ENCODE measurements around the gene MINDY4B. TPM values are rescaled to one million over a fixed set of nuclear protein-coding genes. Genes with fewer than 3 reads are reported as not detected.

The MINDY4B gene
- polyA plus RNA-seq, 1 donor = 0.16 TPM

- no peak for DNase-seq (ENCODE audit: low read depth)
Observed at GRCh38 chr3:150844484-150844883, 60.8 kb downstream of the MINDY4B start.

- DNase-seq (ENCODE audit: low read depth) = no peak
Observed at GRCh38 chr3:150843241-150843640, 62.0 kb downstream of the MINDY4B start.

DNA sequence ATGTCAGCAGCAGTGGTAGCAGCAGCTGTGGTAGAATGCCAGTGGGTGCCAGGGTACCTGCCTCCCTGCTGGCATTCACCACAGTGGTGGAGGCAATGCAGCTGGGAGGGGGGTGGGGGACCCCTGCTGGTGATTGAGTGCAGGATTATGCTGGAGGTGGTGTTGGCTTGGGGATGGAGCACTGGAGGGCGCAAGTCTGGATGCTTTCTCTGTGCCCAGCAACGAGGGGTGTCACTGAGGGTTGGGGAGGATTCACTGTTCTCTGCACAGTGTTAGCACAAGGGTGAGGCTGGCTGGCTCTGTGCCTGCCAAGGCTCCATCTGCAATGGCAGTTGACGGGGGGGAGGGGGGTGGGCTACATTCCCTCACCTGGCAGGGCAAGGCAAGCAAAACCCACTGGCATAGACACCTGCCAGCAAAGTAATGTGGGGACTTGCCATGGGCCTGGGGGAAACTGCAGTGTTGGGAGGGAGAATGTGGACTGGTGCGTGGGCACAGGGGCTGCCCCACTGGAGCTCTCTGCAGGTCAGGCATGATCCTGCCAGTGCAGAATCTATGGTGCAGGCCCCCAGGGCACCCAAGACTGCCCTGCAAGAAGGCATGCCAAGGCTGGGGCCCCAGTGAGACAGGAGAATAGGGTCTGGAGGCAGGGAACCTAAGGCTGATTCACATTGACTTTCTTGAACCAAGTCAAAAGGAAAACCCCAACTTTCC lies 64.3 kb downstream of the MINDY4B start:
- DNase-seq (ENCODE audit: low read depth) = no peak

DNA sequence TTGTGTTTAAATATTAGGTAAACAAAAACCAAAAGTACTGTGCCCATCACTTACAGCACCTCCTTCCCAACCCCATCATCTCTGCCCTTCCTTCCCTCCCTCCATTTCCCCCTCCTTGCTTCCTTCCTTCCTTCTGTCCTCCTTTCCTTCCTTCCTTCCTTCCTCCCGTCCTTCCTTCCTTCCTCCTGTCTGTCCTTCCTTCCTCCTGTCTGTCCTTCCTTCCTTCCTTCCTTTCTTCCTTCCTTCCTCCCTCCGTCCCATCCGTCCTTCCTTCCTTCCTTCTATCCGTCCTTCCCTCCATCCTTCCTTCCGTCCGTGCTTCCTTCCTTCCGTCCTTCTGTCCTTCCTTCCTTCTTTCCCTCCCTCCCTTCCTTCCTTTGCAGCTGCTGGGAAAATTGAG lies 74.5 kb downstream of the MINDY4B start:
- no peak for DNase-seq (ENCODE audit: low read depth)

- no peak for DNase-seq (ENCODE audit: low read depth)
Observed at GRCh38 chr3:150830094-150830681, 75.1 kb downstream of the MINDY4B start.

GRCh38 chr3:150829408-150829807 lies 75.8 kb downstream of the MINDY4B start:
- DNase-seq (ENCODE audit: low read depth) = no peak

DNA sequence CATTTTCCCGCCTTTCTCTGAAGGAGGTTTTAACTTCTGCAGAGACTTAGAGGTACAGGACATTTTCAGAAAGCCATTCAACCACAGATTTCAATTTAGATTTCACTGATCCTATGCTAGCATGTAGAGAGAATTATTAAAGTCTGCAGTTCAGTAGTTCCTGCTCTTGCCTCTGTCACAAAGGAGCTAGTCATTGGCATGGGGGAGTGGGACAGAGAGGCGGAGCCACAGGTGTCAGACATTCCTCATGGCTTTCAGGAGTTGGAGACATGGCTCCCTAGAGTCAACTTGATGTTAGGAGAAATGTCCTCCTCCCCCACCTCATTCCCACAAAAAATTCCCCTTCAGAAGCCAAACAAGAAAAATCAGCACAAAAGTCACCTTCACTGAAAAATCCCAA lies 76.2 kb downstream of the MINDY4B start:
- no peak for DNase-seq (ENCODE audit: low read depth)

DNA sequence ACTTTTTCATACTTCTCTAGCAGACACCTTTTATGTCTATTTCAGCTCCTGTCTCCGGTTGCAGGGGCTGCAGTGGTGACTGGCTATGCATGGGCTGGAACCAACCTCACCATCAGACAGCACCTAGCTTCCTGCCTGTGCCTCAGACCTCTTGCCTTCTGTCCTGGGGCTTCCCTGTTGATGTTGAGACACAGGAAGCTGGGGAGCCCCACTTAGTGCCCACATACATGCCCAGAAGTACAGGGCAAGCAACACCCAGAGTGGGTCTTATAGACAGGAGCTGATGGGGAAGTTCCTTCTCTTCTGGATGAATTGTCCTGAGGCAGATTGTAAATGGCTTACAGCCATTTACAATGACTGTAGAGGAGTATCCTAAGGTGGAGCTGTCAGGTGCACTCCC lies 77.0 kb downstream of the MINDY4B start:
- no peak for DNase-seq (ENCODE audit: low read depth)

DNA sequence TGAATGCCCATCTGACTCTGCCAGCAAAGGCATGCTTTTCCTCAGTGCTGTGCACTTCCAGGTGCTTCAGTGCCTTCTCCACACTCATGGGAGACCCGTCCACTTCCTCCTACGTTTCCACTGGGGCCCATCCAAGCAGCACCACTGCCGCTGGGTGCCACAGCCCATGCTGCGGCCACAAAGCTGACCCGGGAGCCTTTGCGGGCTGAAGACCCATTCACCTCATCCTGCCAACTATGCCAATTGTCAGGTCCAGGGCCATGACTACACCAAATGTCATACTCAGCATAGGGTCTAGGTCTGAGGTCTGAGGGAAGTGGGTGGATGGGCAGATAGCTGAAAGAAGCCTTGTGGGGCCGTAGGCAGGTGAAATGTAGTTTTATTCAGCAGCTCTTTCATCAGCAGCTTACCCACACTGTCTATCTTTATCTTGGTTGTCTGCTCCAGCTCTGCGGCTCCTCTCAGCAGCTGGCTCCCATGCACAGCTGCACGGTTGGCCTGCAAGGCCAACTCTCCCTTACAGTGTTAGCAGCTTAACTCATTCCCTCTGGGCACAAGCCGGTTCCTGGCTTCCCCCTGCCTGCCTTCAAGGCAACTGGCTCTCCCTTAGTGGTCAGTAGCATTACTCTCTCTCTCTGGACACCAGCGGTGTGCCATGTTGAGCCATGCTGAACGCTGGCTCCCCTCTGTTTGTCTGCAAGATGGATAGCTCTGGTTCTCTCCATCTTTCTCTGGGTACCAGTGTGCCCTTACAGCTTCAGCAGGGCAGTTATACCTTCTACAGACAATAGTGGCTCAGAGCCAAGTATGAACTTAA lies 78.6 kb downstream of the MINDY4B start:
- DNase-seq (ENCODE audit: low read depth) = no peak

DNA sequence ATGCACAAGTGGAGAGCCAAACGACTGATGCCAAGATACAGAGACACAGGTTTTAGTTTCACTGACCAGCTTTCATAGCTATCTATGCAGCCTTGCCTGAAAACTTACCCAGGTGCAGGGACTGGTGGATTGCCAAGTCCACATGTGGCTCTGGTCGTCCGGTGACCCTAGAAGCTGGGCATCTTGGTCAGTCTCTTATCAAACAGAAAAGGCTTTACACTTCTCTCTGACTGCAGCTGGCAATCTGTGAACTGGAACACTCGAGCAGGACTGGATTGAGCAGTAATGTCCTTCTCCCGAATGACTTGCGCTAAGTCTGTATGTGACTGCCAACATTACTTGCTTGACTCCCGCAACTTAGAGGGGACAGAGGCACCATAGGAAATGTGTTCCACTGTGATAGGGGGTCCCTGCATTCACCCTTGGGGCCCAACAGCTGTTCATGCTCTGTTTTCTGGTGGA lies 79.3 kb downstream of the MINDY4B start:
- DNase-seq (ENCODE audit: low read depth) = no peak

GRCh38 chr3:150825192-150825915 lies 79.9 kb downstream of the MINDY4B start:
- DNase-seq (ENCODE audit: low read depth) = no peak

DNA sequence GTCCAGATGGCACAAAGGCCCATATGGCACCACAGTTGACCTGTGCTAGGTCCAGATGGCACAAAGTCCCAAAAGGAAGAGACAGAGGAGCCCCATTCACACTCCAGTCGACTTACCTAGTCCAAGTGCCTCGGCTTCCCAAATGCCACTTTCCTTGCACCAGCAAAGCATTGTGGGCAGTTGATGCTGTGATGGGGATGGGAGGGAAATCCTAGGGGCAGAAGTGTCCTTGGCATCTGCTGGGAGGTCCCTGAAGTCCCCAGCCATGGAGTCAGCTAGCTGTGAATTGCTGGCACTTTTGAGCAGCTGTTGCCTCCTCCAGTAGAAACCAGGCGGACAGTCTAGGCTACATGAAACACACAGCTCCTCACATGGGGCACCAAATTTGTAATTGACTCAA lies 82.0 kb downstream of the MINDY4B start:
- no peak for DNase-seq (ENCODE audit: low read depth)

DNA sequence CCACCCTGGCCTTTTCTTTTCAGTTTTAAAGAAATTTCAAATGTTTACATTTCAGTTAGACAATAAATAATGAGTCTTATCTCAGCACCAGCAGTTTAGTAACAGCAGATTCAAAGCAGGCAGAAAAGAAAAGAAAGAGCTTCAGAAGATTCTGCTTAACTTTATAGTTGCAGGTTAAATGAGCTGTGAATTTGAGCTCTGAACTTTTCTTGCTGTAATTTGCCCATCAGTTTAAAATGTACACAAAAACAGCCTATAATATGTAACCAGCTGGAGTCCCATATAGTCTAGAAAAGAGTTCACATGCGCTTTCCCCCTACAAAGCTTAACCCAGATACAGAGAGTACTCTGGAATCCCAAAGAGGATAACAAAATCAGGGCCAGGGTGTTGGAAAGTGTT lies 82.6 kb downstream of the MINDY4B start:
- DNase-seq (ENCODE audit: low read depth) = no peak

Other genes with a start within 250 kb of the MINDY4B start
- 0.11 TPM for gene ERICH6, start 201.5 kb downstream of the MINDY4B start, polyA plus RNA-seq (ENCODE audit: insufficient read length)
- 20.4 TPM for gene SIAH2, start 142.3 kb downstream of the MINDY4B start, polyA plus RNA-seq (ENCODE audit: insufficient read length)
- gene CLRN1, start 67.3 kb upstream of the MINDY4B start, polyA plus RNA-seq (ENCODE audit: insufficient read length) = 0.23 TPM
- gene MED12L, start 180.2 kb upstream of the MINDY4B start, polyA plus RNA-seq (ENCODE audit: insufficient read length) = 10.0 TPM